ENCODE results near the gene TTLL5.
A peak's percentile ranks its signal among the peaks of the same experiment; 100 is the strongest.
"Not testable (repeated sequence)": the region's sequence is repeated elsewhere in the genome, so short reads cannot be mapped to it uniquely, and the experiment has no call there.

Gene TTLL5

DNA sequence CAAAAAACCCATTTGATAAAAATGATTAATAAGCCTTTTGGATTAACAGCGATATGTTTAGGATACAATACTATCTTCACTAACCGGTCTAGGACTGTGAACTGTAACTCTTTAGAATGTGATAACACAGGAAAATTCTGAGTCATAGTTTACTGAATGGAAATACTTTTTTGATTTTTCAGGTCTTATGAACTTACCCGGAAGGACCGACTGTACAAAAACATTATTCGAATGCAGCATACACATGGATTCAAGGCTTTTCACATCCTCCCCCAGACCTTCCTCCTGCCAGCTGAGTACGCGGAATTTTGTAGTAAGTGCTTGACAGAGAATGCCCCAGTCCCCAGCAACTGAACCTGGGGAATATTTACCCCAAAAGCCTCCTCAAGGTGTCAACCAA lies 29.0 kb downstream of the TTLL5 start:
- DNase-seq (ENCODE audit: low read depth, low spot score) = no peak

DNA sequence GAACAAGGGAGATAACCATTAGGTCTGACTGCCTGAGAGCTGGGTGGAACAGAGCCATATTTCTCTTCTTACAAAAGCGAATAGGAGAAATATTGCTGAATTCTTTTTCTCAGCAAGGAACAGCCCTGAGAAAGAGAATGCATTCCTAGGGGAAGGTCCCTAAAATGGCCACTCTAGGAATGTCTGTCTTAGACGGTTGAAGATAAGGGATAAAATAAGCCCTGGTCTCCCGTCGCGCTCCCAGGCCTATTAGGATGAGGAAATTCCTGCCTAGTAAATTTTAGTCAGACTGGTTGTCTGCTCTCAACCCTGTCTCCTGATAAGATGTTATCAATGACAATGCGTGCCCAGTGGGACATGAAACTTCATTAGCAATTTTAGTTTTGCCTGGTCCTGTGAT lies 34.0 kb downstream of the TTLL5 start:
- not testable (repeated sequence) for H3K27ac ChIP-seq; DNase-seq (ENCODE audit: low read depth, low spot score)

More for the DNA sequence above, 29.0 kb downstream of the TTLL5 start:
- no peak overlapping the region for H3K27ac ChIP-seq

DNA sequence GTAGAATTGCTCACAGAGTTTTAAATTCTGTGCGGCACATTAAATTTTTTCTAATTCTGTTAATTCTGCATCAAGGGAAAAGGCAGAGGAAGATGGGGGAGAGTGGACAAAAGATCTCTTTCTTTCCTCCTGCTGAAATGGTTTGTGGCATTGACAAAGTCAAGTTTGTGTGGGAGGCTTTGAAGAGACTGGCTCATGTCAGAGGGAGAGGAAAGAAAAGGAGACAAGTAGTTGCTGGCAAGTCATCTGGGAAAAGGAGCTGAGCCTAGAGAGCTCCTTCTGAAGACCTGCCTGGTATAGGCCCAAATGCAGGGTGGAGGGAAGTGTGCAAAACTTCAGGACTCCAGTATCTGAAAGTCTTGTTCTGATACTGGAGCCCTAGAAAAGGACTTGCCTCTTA lies 36.3 kb downstream of the TTLL5 start:
- DNase-seq (ENCODE audit: low read depth, low spot score) = no peak
- H3K27ac ChIP-seq = no peak overlapping the region

DNA sequence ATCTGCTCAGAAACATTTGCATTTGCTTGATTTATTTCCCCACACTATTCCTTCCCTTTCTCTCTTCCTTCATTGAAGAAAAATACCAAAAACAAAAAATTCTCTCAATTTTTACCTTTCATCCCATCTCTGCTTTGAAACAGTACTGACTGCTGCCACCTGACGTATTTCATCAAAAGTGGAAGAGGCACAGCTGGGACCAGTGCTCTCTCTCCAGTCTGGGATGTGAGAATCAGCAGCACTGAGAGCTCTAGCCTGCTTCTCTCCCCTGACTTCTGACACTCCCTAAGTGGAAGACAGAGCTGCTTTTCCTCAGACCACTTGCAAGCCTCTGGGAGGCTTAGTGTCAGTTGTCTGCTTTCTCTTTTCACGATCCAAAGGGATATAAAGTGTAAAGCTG lies 36.9 kb downstream of the TTLL5 start:
- no peak overlapping the region for H3K27ac ChIP-seq
- no peak for DNase-seq (ENCODE audit: low read depth, low spot score)

DNA sequence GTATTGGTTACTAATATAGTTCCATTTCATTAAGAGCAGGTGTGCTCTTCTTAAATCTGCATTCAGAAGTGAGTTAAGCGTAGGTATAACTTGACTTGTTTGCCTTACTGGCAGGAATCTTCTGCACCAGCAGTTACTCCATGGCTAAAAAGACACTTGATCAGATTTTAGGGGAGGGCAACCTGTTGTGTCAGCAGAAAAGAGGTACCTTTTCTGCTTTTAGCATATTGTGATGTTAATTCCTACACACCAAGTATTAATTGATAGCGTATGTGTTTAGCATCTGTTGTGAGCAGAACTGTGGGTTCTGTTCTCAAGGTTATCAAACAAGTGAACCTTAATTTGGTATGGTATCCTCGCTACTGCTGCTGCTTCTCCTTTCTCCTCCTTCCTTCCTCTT lies 38.3 kb downstream of the TTLL5 start:
- no peak for DNase-seq (ENCODE audit: low read depth, low spot score)
- no peak overlapping the region for H3K27ac ChIP-seq

DNA sequence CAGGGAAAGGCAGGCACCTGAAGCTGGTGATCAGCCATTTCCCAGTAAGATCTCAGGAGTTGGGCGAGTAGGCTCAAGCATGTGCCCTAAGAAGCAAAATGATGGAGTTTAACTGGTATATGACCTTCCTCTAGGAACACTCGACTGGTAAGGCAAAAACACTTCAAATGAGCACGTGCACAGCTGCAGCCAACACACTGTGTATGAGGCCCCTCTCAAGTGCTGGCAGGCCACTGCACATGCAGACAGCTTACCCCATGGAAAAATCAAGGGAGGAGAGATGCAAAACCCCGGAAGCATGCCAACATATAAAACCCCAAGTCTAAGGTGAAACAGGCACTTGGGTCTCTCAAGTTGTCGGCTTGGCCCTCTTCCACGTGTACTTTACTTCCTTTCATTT lies 39.2 kb downstream of the TTLL5 start:
- H3K27ac ChIP-seq = no peak overlapping the region
- no peak for DNase-seq (ENCODE audit: low read depth, low spot score)

DNA sequence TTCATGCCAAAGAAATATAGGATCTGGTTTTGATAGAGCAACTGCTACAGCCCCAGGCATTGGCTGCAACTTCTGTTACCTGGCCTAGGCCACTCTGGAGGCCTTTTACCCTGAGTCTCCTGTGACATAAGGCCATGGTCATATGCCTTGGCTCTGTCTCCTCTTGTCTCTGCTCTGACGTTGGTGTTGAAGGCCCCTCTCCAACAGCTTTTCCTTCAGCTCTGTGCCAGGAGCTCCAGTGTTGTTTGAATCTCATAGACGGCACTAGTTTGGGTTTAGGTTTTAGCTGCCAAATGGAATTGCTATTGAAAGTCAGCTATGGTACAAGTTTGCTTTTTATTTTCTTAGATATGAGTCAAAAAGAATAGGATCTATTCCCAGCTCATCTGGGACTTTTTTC lies 41.1 kb downstream of the TTLL5 start:
- no peak for DNase-seq (ENCODE audit: low read depth, low spot score)
- H3K27ac ChIP-seq = no peak overlapping the region

DNA sequence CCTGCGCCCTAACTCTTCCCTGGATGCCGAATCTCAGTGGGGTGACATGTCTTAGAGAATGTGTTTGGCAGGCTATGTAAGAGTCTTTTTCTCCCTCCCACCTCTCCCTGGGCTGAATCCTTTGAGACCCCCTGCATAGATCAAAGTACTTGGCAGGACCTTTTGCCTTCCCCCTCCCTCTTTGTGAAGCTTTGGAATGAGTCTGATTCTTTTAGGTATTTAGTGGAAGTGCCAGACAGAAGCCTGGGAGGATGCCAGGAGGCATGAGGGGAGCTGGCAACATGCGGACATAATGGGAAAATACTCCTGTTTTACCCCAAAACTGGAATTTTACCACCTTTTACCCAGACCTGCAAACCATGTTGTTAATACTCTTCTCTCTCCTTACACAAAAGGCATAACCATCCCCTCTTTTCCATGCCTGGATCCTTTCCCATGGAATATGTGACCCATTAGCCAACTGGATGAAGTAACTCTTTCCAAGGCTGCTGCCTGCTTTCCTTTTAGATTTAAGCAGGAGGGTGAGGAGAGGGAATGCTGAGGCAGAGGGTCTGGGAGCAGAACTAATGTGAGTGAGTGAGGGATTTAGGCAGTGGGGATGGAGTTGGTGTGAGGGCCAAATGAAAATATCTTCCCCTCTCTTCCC lies 41.7 kb downstream of the TTLL5 start:
- no peak for DNase-seq (ENCODE audit: low read depth, low spot score)

DNA sequence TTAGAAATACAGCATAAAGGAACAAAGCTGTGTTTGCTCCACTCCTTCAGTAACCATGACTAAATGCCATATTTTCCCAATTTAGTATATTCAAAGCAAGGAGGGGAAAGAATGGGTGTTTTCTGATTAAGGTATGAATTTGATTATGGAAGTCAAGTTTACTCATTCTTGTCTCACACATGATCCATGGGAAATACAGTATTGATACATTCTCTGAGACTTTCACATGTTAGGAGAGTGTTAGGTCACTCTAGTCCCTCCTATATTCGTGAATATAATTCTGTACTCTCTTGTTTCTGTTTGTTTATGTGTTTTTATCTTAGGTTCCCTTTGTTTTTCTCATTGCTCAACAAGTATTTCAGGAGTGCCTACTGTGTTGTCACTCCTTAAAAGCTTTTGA lies 42.4 kb downstream of the TTLL5 start:
- no peak for DNase-seq (ENCODE audit: low read depth, low spot score)
- no peak overlapping the region for H3K27ac ChIP-seq

More for the DNA sequence above, 41.7 kb downstream of the TTLL5 start:
- no peak overlapping the region for H3K27ac ChIP-seq

DNA sequence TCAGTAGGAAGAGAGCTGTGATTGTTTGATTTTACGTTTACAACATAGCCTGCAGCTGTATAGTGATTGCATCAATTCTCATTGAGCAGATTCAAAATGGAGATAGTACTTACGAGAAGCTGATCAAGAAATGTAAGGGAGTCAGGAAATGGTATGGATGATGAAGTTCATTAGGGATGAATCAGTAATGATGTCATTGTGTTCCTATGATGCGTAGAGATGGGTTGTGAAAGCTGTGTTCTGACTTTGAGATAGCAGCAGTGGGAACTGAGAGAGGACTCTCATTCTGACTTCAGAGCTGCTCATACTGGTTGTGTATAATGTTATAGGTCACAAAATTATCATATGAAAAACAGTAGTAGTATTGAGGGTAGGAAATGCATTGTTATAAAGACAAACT lies 44.0 kb downstream of the TTLL5 start:
- no peak overlapping the region for H3K27ac ChIP-seq
- DNase-seq (ENCODE audit: low read depth, low spot score) = no peak

DNA sequence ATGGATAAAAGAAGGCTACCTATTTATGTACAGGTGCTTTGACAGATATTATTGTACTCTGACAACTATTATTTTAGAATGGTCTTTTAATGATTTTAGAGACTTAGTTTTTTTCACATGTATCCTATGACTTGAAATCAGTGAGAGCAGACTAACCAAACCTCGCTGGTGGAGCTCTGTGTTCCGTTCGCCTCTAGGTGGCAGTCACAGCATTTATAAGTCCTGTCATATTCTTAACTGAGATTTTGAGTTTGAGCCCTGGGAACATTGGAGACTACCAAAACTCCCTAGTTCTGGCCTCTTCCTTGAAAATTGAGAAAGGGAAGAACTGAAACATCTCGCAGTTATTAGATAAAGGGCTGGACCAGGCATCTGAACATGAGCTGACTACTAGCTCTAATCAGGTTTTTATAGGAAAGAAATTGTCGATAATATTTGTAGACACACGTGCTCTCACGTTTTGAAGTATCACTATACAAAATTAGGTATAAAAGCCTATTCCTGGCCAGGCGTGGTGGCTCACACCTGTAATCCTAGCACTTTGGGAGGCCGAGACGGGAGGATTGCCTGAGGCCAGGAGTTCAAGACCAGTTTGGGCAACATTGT lies 48.3 kb downstream of the TTLL5 start:
- no peak overlapping the region for H3K27ac ChIP-seq

DNA sequence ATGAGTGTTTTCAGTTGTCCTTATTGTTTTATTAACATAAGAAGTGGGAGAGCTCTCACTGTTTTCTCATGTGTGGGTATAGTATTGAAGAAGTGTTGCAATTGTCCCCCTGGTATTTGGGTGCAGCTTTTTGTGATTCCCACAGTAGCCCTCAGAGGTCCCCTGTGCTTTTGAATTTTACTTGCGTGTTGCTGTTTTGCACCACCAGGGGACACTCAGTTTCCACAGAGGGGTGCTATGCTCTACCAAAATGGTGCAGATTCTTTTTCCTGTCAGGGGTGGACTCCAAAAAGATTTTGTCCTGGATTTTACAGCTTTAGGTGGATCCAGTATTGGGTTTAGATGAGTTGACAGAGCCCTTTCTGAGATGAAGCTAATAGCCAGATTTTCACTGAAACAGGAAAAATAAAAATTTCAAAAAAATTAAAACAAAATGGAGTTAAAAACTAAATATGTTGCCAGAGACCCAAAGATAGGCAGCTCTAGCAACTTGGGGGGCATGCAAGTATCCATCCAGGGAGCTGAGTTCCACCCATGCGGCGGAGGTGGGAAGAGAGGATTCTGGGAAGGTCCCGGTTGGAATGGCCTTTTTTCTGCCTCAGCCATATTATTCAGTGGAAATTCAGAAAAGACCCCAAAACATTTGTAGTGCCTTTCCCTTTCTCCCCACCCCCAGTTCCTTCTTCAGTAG lies 50.2 kb downstream of the TTLL5 start:
- no peak for DNase-seq (ENCODE audit: low read depth, low spot score)
- peak overlapping the region; percentile 55 for H3K27ac ChIP-seq

More for the DNA sequence above, 48.3 kb downstream of the TTLL5 start:
- peak; percentile 34 for DNase-seq (ENCODE audit: low read depth, low spot score)

DNA sequence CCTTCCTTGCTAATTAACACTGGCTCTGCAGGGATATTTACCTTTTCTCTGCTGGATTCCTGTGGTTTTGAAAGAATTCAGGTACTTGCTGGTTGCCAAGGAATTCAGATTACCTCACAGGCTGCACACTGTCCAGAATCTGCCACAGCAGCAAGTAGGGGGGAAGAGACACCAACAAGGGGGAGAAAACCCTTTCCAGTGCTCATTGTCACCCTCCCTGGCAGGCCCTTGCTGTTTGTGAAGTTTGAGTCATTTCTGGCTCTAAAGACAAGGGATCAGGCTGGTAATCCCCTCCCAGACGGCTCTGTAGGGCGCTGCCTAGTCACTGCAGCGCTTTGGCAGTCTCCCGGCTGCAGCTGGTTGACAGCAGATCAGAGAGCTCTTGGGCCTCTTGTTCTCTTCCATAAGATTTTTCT lies 50.8 kb downstream of the TTLL5 start:
- peak overlapping the region; percentile 55 for H3K27ac ChIP-seq
- peak; percentile 75 for DNase-seq (ENCODE audit: low read depth, low spot score)

DNA sequence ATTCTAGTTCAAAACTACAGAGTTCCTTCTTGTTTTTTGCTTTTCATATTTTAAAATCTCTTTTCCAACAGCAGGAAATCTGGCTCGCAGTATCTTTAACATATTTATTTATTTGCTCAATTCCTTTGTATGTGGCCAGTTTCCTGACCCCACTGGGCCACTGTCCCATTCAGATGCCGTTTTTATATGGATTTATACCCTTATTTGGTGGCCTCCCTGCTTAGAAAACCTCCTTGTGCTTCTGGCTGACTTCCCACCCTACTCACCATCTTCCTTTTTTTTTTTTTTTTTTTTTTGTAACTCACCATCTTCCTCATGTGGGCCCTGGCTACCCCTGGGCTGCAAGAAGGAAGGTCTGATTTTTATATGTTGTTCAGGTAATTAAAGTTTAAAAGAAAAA lies 53.9 kb downstream of the TTLL5 start:
- no peak for DNase-seq (ENCODE audit: low read depth, low spot score)
- H3K27ac ChIP-seq = no peak overlapping the region

DNA sequence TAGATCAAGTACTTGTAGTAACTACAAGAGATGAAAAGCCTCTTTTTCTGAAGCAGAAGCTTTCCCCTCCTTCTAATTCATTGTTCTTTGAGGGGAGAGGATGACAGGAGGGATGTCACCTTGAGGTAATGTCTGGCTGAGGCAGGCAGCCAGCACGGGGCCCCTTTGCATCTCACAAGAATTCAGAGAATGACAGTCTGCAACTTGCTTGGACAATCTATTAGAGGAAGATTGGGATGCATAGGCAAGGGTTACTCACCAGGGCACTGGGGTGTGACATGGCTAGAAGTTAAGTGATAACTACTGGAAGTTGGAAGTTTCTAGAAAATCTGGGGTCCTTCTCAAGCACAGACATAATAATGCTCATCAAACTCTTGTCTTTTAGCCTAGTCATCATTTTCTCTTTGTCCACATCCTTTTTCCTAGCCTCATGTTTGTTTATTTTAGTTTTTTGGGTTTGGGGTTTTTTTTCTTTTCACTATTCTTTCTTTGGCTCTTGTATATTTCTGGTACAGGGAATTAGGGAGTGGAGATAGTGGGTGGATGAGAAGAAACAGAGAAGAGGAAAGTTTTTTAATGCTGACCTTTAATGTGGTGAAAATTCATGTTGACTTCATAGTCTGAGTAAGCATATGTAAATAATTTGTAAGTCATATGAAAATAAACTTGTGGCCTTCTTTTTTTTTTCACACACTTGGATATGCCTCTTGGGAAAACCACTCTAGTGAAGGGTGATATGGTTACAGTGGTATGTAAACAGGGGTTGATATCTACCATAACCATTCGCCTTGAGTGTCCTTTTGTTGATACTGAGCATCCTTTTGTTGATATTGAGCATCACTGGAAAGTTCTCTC lies 55.1 kb downstream of the TTLL5 start:
- no peak overlapping the region for H3K27ac ChIP-seq
- DNase-seq (ENCODE audit: low read depth, low spot score) = no peak

DNA sequence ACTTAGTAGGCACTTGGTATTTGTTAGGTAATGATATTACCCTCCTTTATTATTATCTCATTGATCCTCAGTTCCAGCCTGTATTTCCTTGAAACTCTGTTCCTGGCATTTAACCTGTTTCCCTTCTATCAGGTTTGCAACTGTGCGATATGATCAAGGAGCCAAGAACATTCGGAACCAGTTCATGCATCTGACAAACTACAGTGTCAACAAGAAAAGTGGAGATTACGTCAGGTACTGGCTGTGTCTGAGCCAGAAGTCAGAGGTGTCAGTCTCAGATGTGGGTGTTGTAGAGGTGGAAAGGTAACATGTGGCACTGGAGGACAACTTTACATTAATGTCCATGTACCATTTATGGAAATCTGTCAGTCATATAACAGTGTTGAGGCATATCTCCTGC lies 56.7 kb downstream of the TTLL5 start:
- H3K27ac ChIP-seq = no peak overlapping the region
- DNase-seq (ENCODE audit: low read depth, low spot score) = no peak

DNA sequence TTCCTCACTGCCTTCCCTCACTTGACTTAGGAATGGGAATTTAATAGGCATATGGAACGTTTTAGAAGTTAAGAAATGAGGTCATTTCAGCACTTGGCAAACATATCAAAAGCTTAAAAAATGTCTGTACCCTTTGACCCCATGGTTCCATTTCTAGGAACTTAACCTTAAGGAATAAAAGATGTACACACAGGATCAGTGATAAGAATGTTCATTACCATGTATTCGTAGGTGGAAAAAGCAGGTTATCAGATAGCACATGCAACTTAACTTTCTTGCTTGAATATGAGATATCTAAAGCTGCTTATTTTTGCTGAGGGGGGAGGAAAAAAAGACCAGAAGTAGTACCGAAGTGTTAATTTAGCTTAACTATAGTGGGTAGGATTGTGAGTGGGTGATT lies 57.2 kb downstream of the TTLL5 start:
- no peak for DNase-seq (ENCODE audit: low read depth, low spot score)
- H3K27ac ChIP-seq = no peak overlapping the region

DNA sequence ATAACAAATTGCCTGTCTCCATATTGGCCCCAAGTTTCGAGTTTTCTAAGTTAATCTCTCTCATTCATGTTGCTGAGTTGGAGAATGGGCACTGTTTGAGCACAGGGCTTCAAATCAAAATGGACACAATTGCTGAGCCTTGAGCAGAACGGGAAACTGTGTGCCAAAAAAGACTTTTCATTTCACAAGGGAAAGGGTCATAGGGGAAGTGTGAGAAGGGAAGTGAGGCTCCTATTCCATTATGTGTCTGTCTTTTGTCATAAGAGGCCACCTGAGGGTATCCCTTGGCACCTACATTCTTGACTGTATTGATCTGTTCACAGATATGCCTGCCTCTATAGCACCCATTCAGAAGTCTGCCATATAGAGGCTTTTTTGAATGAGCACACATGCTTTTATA lies 59.1 kb downstream of the TTLL5 start:
- H3K27ac ChIP-seq = no peak overlapping the region

DNA sequence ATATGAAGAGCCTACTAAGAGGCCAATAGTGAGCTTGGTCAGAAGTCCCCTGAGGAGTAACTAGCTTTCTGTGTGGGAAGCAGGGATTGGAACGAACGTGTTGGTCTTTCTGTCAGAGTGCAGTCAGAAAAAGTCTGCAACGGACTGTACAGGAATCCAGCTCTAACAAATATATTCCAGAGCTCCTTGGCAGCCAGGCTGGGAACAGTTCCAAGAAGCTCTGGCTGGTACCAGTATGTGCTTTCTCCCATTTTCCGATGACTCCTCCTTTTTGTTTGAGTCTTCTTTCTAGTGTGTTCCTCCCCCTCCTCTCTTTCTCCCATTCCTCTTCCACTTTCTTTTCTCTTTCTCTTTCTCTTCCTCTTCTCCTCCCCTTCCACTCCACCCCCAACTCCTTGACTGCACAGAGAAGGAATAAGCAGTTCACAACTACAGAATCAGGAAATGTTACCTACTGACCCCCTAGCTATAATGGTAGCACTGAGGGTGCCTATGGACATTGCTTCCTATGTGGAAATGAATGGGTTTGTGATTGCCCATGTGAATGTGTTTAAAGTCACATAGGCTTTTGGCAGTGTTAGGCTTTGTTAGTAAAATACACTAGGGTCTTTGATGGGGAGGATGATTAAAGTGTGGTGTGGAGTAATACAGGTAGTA lies 59.9 kb downstream of the TTLL5 start:
- no peak overlapping the region for H3K27ac ChIP-seq
- DNase-seq (ENCODE audit: low read depth, low spot score) = no peak

More for the DNA sequence above, 59.1 kb downstream of the TTLL5 start:
- DNase-seq (ENCODE audit: low read depth, low spot score) = no peak

DNA sequence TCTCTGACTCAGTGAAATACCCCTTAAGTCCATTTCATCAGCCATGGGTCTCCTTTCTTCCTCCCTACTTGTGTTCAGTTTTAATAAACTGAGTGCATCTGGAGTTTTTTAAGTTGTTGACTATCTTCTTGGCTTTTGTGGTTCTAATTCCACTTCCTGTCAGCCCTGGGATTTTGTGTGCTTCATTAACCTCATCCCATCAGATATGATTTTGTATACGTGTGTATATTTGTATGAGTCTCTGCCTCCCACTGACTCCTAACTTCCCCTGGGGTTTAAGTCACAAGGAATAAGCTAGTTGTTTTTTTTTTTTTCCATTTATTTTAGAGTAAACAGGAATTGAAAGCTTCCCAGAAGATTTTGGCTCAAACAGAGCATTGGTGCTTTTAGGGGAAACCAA lies 62.7 kb downstream of the TTLL5 start:
- no peak for DNase-seq (ENCODE audit: low read depth, low spot score)
- H3K27ac ChIP-seq = no peak overlapping the region
